Upper lobe of right lung (tissue), 1 donor: ENCODE measurements around the gene RPL10A. TPM values are rescaled to one million over a fixed set of nuclear protein-coding genes. Genes with fewer than 3 reads are reported as not detected.
"Not testable (repeated sequence)": the region's sequence is repeated elsewhere in the genome, so short reads cannot be mapped to it uniquely, and the experiment has no call there.

Source experiments
- ATAC-seq: fragments of 200-7000 bp; cut with Tn5 transposase; one replicate; pipeline ENCODE4 v1.9.1; 2020; ENCODE audit warnings: mild to moderate bottlenecking, moderate library complexity
- DNase-seq: peaks from one replicate; pipeline ENCODE4 v3.0.0-alpha.2; 2020
- H3K27ac ChIP-seq: fragments of 200-600 bp; one replicate; pipeline ENCODE4 v1.8.0; 2022
- H3K27me3 ChIP-seq: fragments of 200-600 bp; one replicate; pipeline ENCODE4 v1.8.0; 2022; ENCODE audit warnings: mild to moderate bottlenecking
- H3K36me3 ChIP-seq: fragments of 200-600 bp; one replicate; pipeline ENCODE4 v1.8.0; 2022
- H3K4me1 ChIP-seq: fragments of 200-600 bp; one replicate; pipeline ENCODE4 v1.8.0; 2022
- H3K4me3 ChIP-seq: fragments of 200-600 bp; one replicate; pipeline ENCODE4 v1.8.0; 2022; ENCODE audit warnings: mild to moderate bottlenecking
- H3K9me3 ChIP-seq: fragments of 200-600 bp; one replicate; pipeline ENCODE4 v1.8.0; 2022
- CTCF ChIP-seq: fragments of 200-600 bp; IDR thresholded peaks from one replicate; pipeline ENCODE4 v1.8.0; 2022; ENCODE audit warnings: antibody characterized with exemption
- intact Hi-C: fragments of 100-400 bp; cut with DNase I; formaldehyde crosslinking; loops from one replicate; pipeline ENCODE4 v1.11.0; 2022
- total RNA-seq: library from RNA; stranded (reverse); fragmentation: NEBNext Ultra II Directional; extraction: Animal tissue kit (Norgen Biotek cat#: 25700); gene quantifications from one replicate; pipeline ENCODE4 v1.2.1, GENCODE V29; 2021
- donor health status: DM: no; HTN: yes; CAD: no; lungs with severe emphysema.

Gene RPL10A
- total RNA-seq, 1 donor from 2014 or later, result 941 TPM

GRCh38 chr6:35427435-35427834 lies 40.8 kb upstream of the RPL10A start:
- peaks cover 27% of the 10 kb centered on the region for H3K36me3 ChIP-seq
- peaks cover 4% of the 10 kb centered on the region for H3K4me1 ChIP-seq
- DNase-seq (no peak), ATAC-seq (peak; percentile 4)
- H3K27ac ChIP-seq, result no peak overlapping the region
- TF ChIP-seq CTCF, result no peak
- intact Hi-C loops, result no loop called here
- peaks cover 19% of the 10 kb centered on the region for H3K9me3 ChIP-seq
- H3K27me3 ChIP-seq, result no peaks in the 10 kb centered on the region
- H3K4me3 ChIP-seq, result no peak overlapping the region

- DNase-seq, result no peak
- intact Hi-C loops, result no loop called here
- peaks cover 27% of the 10 kb centered on the region for H3K36me3 ChIP-seq
- ATAC-seq, result no peak
- H3K9me3 ChIP-seq, result peaks cover 19% of the 10 kb centered on the region
- no peaks in the 10 kb centered on the region for H3K27me3 ChIP-seq
- H3K4me3 ChIP-seq, result no peak overlapping the region
- no peak overlapping the region for H3K27ac ChIP-seq
- no peak for TF ChIP-seq CTCF
- peaks cover 4% of the 10 kb centered on the region for H3K4me1 ChIP-seq
Observed at GRCh38 chr6:35427851-35428321, 40.3 kb upstream of the RPL10A start.

- ATAC-seq (no peak), DNase-seq (no peak)
- H3K4me3 ChIP-seq, result no peak overlapping the region
- H3K27me3 ChIP-seq, result no peaks in the 10 kb centered on the region
- no peak overlapping the region for H3K27ac ChIP-seq
- H3K36me3 ChIP-seq, result peaks cover 25% of the 10 kb centered on the region
- peaks cover 4% of the 10 kb centered on the region for H3K4me1 ChIP-seq
- intact Hi-C loops, result no loop called here
- TF ChIP-seq CTCF, result no peak
- H3K9me3 ChIP-seq, result peaks cover 19% of the 10 kb centered on the region
Observed at GRCh38 chr6:35428421-35429149, 39.6 kb upstream of the RPL10A start.

DNA sequence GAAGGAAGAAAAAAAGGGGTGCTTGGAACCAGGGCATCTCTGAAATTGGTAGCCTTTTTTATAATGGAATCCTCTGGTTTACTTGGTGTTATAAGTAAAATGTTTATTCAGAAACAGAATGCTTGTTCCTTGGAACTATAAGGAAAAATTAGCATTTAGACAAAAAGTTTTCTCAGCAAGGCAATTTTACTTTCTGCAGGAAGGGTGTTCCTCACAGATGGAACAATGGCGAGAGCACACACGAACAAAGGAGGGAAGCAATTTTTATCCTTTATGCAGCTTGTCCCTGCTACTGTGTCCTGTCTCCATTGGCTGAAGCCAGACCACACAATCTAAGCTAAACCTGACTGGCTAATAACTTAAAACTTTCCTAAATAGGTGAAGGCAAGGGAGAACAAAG lies 38.7 kb upstream of the RPL10A start:
- Histone ChIP-seq H3K4me3 (no peak overlapping the region), H3K9me3 (peaks cover 19% of the 10 kb centered on the region), H3K36me3 (peaks cover 17% of the 10 kb centered on the region), H3K27me3 (no peaks in the 10 kb centered on the region), H3K4me1 (peaks cover 4% of the 10 kb centered on the region), H3K27ac (no peak overlapping the region)
- ATAC-seq (no peak), DNase-seq (no peak)
- intact Hi-C loops, result no loop called here
- TF ChIP-seq CTCF, result no peak

GRCh38 chr6:35432291-35432690 lies 35.9 kb upstream of the RPL10A start:
- ATAC-seq (no peak), DNase-seq (no peak)
- intact Hi-C loops, result no loop called here
- Histone ChIP-seq H3K9me3 (peaks cover 19% of the 10 kb centered on the region), H3K4me3 (no peak overlapping the region), H3K27ac (no peak overlapping the region), H3K4me1 (no peaks in the 10 kb centered on the region), H3K36me3 (no peaks in the 10 kb centered on the region), H3K27me3 (no peaks in the 10 kb centered on the region)
- no peak for TF ChIP-seq CTCF

- intact Hi-C loops, DNase-seq, H3K27ac ChIP-seq, H3K36me3 ChIP-seq, ATAC-seq, H3K4me3 ChIP-seq, H3K4me1 ChIP-seq, H3K27me3 ChIP-seq: not testable (repeated sequence)
- peaks cover 19% of the 10 kb centered on the region for H3K9me3 ChIP-seq
Observed at GRCh38 chr6:35432702-35433101, 35.5 kb upstream of the RPL10A start.
